HepG2 (cell line): Measurements from ENCODE around the gene SLC22A7. TPM values are rescaled to one million over a fixed set of nuclear protein-coding genes. Genes with fewer than 3 reads are reported as not detected.

Experiments used
- CHCHD3 ChIP-seq: sonication (generic); formaldehyde crosslinking; IDR thresholded peaks from 2 replicates; pipeline ENCODE4 v1.8.0; 2022; ENCODE audit warnings: mild to moderate bottlenecking, missing genetic modification reagents, moderate library complexity
- ELF1 ChIP-seq: sonication (generic); formaldehyde crosslinking; IDR thresholded peaks from 2 replicates; pipeline ENCODE4 v1.4.0; 2020; ENCODE audit warnings: missing genetic modification reagents
- ESRRA ChIP-seq: sonication (generic); formaldehyde crosslinking; IDR thresholded peaks from 2 replicates; pipeline ENCODE4 v1.5.1; 2020; ENCODE audit warnings: mild to moderate bottlenecking, low read depth, missing genetic modification reagents
- JDP2 ChIP-seq: sonication (generic); formaldehyde crosslinking; IDR thresholded peaks from 2 replicates; pipeline ENCODE4 v1.8.1; 2022; ENCODE audit warnings: missing genetic modification reagents, borderline replicate concordance
- KLF11 ChIP-seq: IDR thresholded peaks from 2 replicates; pipeline ENCODE4 v1.6.1; 2016; ENCODE audit warnings: missing compliant biosample characterization
- MYNN ChIP-seq: sonication (generic); formaldehyde crosslinking; IDR thresholded peaks from 2 replicates; pipeline ENCODE4 v1.4.0; 2020; ENCODE audit warnings: mild to moderate bottlenecking, low read depth, missing genetic modification reagents
- ONECUT2 ChIP-seq: sonication (generic); formaldehyde crosslinking; IDR thresholded peaks from 2 replicates; pipeline ENCODE4 v1.4.0; 2020; ENCODE audit warnings: missing genetic modification reagents
- PCBP1 ChIP-seq: fragments of 200-400 bp; formaldehyde crosslinking; IDR thresholded peaks from 2 replicates; pipeline ENCODE4 v1.6.1; 2017; ENCODE audit warnings: mild to moderate bottlenecking, low read depth, low read length, borderline replicate concordance
- SNAI1 ChIP-seq: sonication (generic); formaldehyde crosslinking; IDR thresholded peaks from 2 replicates; pipeline ENCODE4 v1.5.0; 2020; ENCODE audit warnings: mild to moderate bottlenecking, missing genetic modification reagents, borderline replicate concordance
- ZBTB8A ChIP-seq: sonication (generic); formaldehyde crosslinking; IDR thresholded peaks from 2 replicates; pipeline ENCODE4 v1.4.0; 2020; ENCODE audit warnings: mild to moderate bottlenecking, low read depth, missing genetic modification reagents, borderline replicate concordance
- ZC3H4 ChIP-seq: sonication (generic); formaldehyde crosslinking; IDR thresholded peaks from 2 replicates; pipeline ENCODE4 v1.4.0; 2020; ENCODE audit warnings: missing genetic modification reagents, borderline replicate concordance
- ZFP37 ChIP-seq: sonication (generic); formaldehyde crosslinking; IDR thresholded peaks from 2 replicates; pipeline ENCODE4 v1.4.0; 2020; ENCODE audit warnings: missing genetic modification reagents, borderline replicate concordance
- ZNF431 ChIP-seq: sonication (generic); formaldehyde crosslinking; IDR thresholded peaks from 2 replicates; pipeline ENCODE4 v1.9.0; 2022; ENCODE audit warnings: missing genetic modification reagents, low read depth, mild to moderate bottlenecking, borderline replicate concordance
- ZNF615 ChIP-seq: sonication (generic); formaldehyde crosslinking; IDR thresholded peaks from 2 replicates; pipeline ENCODE4 v1.5.0; 2020; ENCODE audit warnings: mild to moderate bottlenecking, missing genetic modification reagents, borderline replicate concordance
- ZNF724P ChIP-seq: sonication (generic); formaldehyde crosslinking; IDR thresholded peaks from 2 replicates; pipeline ENCODE4 v1.8.0; 2022; ENCODE audit warnings: missing genetic modification reagents, borderline replicate concordance
- ZNF788 ChIP-seq: sonication (generic); formaldehyde crosslinking; IDR thresholded peaks from 2 replicates; pipeline ENCODE4 v1.5.0; 2020; ENCODE audit warnings: mild to moderate bottlenecking, missing genetic modification reagents, borderline replicate concordance
- ZNF839 ChIP-seq: sonication (generic); formaldehyde crosslinking; IDR thresholded peaks from 2 replicates; pipeline ENCODE4 v1.4.0; 2020; ENCODE audit warnings: missing genetic modification reagents, mild to moderate bottlenecking, borderline replicate concordance
- ZNF878 ChIP-seq: sonication (generic); formaldehyde crosslinking; IDR thresholded peaks from 2 replicates; pipeline ENCODE4 v1.8.1; 2023; ENCODE audit warnings: mild to moderate bottlenecking, missing genetic modification reagents, moderate library complexity
- polyA plus RNA-seq, 8 experiments: library from polyadenylated mRNA; depleted of rRNA in 3 of 8; stranded (reverse) in 7 of 8; unstranded in 1 of 8; fragments of >200 nt; fragmentation: Illumina TruSeq in 4 of 8; extraction: Trizol in 4 of 8; gene quantifications; 2 replicates each; pipeline versions ENCODE4 v1.2.1 to v1.2.3, GENCODE V29; 2011 to 2016; ENCODE audit warnings: low read depth in 4 of 8, missing spikeins in 1 of 8, mixed read lengths in 1 of 8; ENCODE audit not compliant: insufficient read depth in 1 of 8
- total RNA-seq, 5 experiments: library from RNA; depleted of rRNA; stranded (reverse); fragments of >200 nt; fragmentation: Illumina TruSeq; extraction: Trizol; gene quantifications; 2 replicates each; pipeline ENCODE4 v1.2.3, GENCODE V29; 2016; ENCODE audit warnings: low read depth in 1 of 5
- TF ChIP-seq, protein P1 (sequence below): sonication (generic); formaldehyde crosslinking; IDR thresholded peaks from 2 replicates; pipeline ENCODE4 v1.4.0; 2020; ENCODE audit warnings: mild to moderate bottlenecking, missing genetic modification reagents
- TF ChIP-seq, protein P2 (sequence below): sonication (generic); formaldehyde crosslinking; conservative IDR thresholded peaks from 2 replicates; pipeline ENCODE4 v1.4.0; 2020; ENCODE audit warnings: missing genetic modification reagents
- TF ChIP-seq, protein P3 (sequence below), 2 experiments: sonication (generic) in 1 of 2; formaldehyde crosslinking in 1 of 2; IDR thresholded peaks; 2 replicates each; pipeline versions ENCODE4 v1.5.1 to v1.6.1; 2011 to 2020; ENCODE audit warnings: borderline replicate concordance in 1 of 2, low read depth in 1 of 2, low read length in 1 of 2, mild to moderate bottlenecking in 1 of 2, missing genetic modification reagents in 1 of 2, moderate library complexity in 1 of 2
- TF ChIP-seq, protein P4 (sequence below): IDR thresholded peaks from 2 replicates; pipeline ENCODE4 v1.6.1; 2016; ENCODE audit warnings: low read depth, borderline replicate concordance
- TF ChIP-seq, protein P5 (sequence below): sonication (generic); formaldehyde crosslinking; IDR thresholded peaks from 2 replicates; pipeline ENCODE4 v1.5.0; 2020; ENCODE audit warnings: mild to moderate bottlenecking, missing genetic modification reagents

SLC22A7 gene
- total and polyA plus RNA-seq, 2 of the 13 experiments (the other 11 are each of a cell fraction or from before 2014, with no cell fraction given): 5.3 to 22.6 TPM

- TF ChIP-seq JDP2 (CRISPR knock-in tag) (no peak), ZC3H4 (CRISPR knock-in tag) (peak; percentile 91; the same call in 1 of the 2 replicates), ZNF878 (no peak), CHCHD3 (CRISPR knock-in tag) (no peak), ELF1 (CRISPR knock-in tag) (no peak), SNAI1 (CRISPR knock-in tag) (no peak), MYNN (CRISPR knock-in tag) (no peak), ZNF615 (CRISPR knock-in tag) (0 out of 2 replicates have a peak, but pooled peaks have one; percentile 30), ZBTB8A (CRISPR knock-in tag) (peak; percentile 22; the same call in 1 of the 2 replicates), PCBP1 (0 out of 2 replicates have a peak, but pooled peaks have one; percentile 18), ESRRA (CRISPR knock-in tag) (0 out of 2 replicates have a peak, but pooled peaks have one; percentile 0), ZFP37 (no peak), ONECUT2 (CRISPR knock-in tag) (no peak), ZNF724P (no peak), KLF11 (CRISPR knock-in tag) (no peak), ZNF431 (no peak), ZNF839 (CRISPR knock-in tag) (0 out of 2 replicates have a peak, but pooled peaks have one; percentile 14), ZNF788 (CRISPR knock-in tag) (0 out of 2 replicates have a peak, but pooled peaks have one; percentile 1)
- TF ChIP-seq, protein P1, sequence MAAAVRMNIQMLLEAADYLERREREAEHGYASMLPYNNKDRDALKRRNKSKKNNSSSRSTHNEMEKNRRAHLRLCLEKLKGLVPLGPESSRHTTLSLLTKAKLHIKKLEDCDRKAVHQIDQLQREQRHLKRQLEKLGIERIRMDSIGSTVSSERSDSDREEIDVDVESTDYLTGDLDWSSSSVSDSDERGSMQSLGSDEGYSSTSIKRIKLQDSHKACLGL (CRISPR knock-in tag): no peak
- TF ChIP-seq, protein P2, sequence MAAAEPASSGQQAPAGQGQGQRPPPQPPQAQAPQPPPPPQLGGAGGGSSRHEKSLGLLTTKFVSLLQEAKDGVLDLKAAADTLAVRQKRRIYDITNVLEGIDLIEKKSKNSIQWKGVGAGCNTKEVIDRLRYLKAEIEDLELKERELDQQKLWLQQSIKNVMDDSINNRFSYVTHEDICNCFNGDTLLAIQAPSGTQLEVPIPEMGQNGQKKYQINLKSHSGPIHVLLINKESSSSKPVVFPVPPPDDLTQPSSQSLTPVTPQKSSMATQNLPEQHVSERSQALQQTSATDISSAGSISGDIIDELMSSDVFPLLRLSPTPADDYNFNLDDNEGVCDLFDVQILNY (CRISPR knock-in tag): no peak
- TF ChIP-seq, protein P3, sequence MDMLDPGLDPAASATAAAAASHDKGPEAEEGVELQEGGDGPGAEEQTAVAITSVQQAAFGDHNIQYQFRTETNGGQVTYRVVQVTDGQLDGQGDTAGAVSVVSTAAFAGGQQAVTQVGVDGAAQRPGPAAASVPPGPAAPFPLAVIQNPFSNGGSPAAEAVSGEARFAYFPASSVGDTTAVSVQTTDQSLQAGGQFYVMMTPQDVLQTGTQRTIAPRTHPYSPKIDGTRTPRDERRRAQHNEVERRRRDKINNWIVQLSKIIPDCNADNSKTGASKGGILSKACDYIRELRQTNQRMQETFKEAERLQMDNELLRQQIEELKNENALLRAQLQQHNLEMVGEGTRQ (IDR thresholded peaks at IDR 0.05; ENCODE audit: low read depth, low read length): no peak
- TF ChIP-seq, protein P3 (CRISPR knock-in tag; IDR thresholded peaks at IDR 0.05; ENCODE audit: borderline replicate concordance): no peak
- TF ChIP-seq, protein P4, sequence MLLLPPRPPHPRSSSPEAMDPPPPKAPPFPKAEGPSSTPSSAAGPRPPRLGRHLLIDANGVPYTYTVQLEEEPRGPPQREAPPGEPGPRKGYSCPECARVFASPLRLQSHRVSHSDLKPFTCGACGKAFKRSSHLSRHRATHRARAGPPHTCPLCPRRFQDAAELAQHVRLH (CRISPR knock-in tag): 0 out of 2 replicates have a peak, but pooled peaks have one; percentile 3
- TF ChIP-seq, protein P5, sequence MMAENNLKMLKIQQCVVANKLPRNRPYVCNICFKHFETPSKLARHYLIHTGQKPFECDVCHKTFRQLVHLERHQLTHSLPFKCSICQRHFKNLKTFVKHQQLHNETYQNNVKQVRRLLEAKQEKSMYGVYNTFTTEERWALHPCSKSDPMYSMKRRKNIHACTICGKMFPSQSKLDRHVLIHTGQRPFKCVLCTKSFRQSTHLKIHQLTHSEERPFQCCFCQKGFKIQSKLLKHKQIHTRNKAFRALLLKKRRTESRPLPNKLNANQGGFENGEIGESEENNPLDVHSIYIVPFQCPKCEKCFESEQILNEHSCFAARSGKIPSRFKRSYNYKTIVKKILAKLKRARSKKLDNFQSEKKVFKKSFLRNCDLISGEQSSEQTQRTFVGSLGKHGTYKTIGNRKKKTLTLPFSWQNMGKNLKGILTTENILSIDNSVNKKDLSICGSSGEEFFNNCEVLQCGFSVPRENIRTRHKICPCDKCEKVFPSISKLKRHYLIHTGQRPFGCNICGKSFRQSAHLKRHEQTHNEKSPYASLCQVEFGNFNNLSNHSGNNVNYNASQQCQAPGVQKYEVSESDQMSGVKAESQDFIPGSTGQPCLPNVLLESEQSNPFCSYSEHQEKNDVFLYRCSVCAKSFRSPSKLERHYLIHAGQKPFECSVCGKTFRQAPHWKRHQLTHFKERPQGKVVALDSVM (CRISPR knock-in tag): no peak
Observed at GRCh38 chr6:43274127-43274915, 23.7 kb upstream of the SLC22A7 start (continued).
